Fibroblast of lung (primary cell): ENCODE measurements around the gene ELMOD3. TPM values are rescaled to one million over a fixed set of nuclear protein-coding genes. Genes with fewer than 3 reads are reported as not detected.

ENCODE experiments used
- DNase-seq, 2 donors: peaks; one replicate each; pipeline versions ENCODE4 v3.0.0 to v3.0.0-alpha.2; 2010; ENCODE audit warnings: low read depth in 2 of 2
- H2AFZ ChIP-seq: 2 replicates; pipeline ENCODE4 v1.5.1; 2012; ENCODE audit warnings: low read length, control low read depth, inconsistent platforms
- H3K27ac ChIP-seq: 2 replicates; pipeline ENCODE4 v1.5.1; 2011; ENCODE audit warnings: low read length, control low read depth; ENCODE audit not compliant: insufficient read depth
- H3K27me3 ChIP-seq: 2 replicates; pipeline ENCODE4 v1.5.1; 2011; ENCODE audit warnings: mild to moderate bottlenecking, low read length; ENCODE audit not compliant: control insufficient read depth, insufficient read depth
- H3K36me3 ChIP-seq: 2 replicates; pipeline ENCODE4 v1.5.1; 2011; ENCODE audit warnings: low read length; ENCODE audit not compliant: control insufficient read depth, insufficient read depth
- H3K4me1 ChIP-seq: 2 replicates; pipeline ENCODE4 v1.5.1; 2011; ENCODE audit warnings: low read length; ENCODE audit not compliant: control insufficient read depth, insufficient read depth; ENCODE audit errors: extremely low read depth
- H3K4me2 ChIP-seq: 2 replicates; pipeline ENCODE4 v1.5.1; 2011; ENCODE audit warnings: low read length, control low read depth; ENCODE audit not compliant: insufficient read depth; ENCODE audit errors: extremely low read depth
- H3K4me3 ChIP-seq, 4 experiments: fragments of 200-600 bp in 1 of 4; sonication (generic) in 1 of 4; replicated peaks in 1 of 4; 2 replicates each; pipeline ENCODE4 v1.5.1; 2011 to 2016; ENCODE audit warnings: low read length in 4 of 4, low read depth in 3 of 4, mild to moderate bottlenecking in 3 of 4, control low read depth in 2 of 4, inconsistent platforms in 1 of 4, mixed read lengths in 1 of 4; ENCODE audit not compliant: insufficient read depth in 1 of 4; ENCODE audit errors: control extremely low read depth in 1 of 4
- H3K79me2 ChIP-seq: 2 replicates; pipeline ENCODE4 v1.5.1; 2012; ENCODE audit warnings: mild to moderate bottlenecking, low read length, inconsistent platforms; ENCODE audit not compliant: control insufficient read depth, insufficient read depth
- H3K9ac ChIP-seq: 2 replicates; pipeline ENCODE4 v1.5.1; 2011; ENCODE audit warnings: mild to moderate bottlenecking, low read length, control low read depth; ENCODE audit not compliant: insufficient read depth
- H3K9me3 ChIP-seq: 2 replicates; pipeline ENCODE4 v1.5.1; 2012; ENCODE audit warnings: low read depth, low read length; ENCODE audit not compliant: control insufficient read depth, insufficient read depth
- H4K20me1 ChIP-seq: 2 replicates; pipeline ENCODE4 v1.5.1; 2011; ENCODE audit warnings: low read length; ENCODE audit not compliant: control insufficient read depth, insufficient read depth; ENCODE audit errors: extremely low read depth
- EZH2 ChIP-seq: IDR thresholded peaks from 2 replicates; pipeline ENCODE4 v1.5.1; 2012; ENCODE audit warnings: low read length, control low read depth, mild to moderate bottlenecking; ENCODE audit errors: missing control alignments
- polyA plus RNA-seq, 2 donors: library from polyadenylated mRNA; depleted of rRNA in 1 of 2; stranded (reverse) in 1 of 2; unstranded in 1 of 2; fragments of >200 nt; gene quantifications; 2 replicates each; pipeline ENCODE4 v1.2.1, GENCODE V29; 2011 to 2012; ENCODE audit warnings: missing spikeins in 1 of 2
- total RNA-seq: library from RNA; depleted of rRNA; stranded (reverse); fragments of >200 nt; gene quantifications from 2 replicates; pipeline ENCODE4 v1.2.1, GENCODE V29; 2014
- TF ChIP-seq, protein P1 (sequence below), 2 donors: IDR thresholded peaks in 1 of 2; conservative IDR thresholded peaks in 1 of 2; 1 replicate in 1 of 2; 2 replicates in 1 of 2; pipeline ENCODE4 v1.5.1; 2011 to 2012; ENCODE audit warnings: low read length in 2 of 2, control low read depth in 1 of 2, inconsistent platforms in 1 of 2, low read depth in 1 of 2, mild to moderate bottlenecking in 1 of 2

Gene ELMOD3
- total and polyA plus RNA-seq, 2 donors (not counting 1 experiment from before 2014, with no cell fraction given) = 13.0 to 27.9 TPM

DNA sequence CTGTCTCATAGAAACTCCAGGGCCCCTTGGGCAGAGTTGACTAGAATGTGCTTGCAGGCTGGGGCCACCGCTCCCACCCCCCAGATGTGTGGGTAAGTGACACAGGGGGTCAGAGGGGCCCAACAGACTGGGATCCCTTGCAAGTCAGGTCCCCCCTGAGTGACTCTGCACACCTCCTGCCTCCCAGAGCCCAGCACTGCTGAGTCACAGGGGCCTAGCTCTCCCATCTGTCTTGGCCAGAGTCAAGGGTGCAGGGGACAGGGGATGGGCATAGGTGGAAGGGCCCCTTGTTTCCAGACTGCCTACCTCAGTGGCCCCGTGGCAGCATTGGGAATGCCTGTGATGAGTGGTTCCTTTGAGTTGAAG is 75.3 kb downstream of the ELMOD3 start:
- Histone ChIP-seq H2AFZ (no peak overlapping the region), H3K27me3 (no peaks in the 10 kb centered on the region), H3K9ac (no peak overlapping the region), H4K20me1 (no peaks in the 10 kb centered on the region), H3K27ac (no peak overlapping the region), H3K9me3 (no peaks in the 10 kb centered on the region), H3K36me3 (no peaks in the 10 kb centered on the region), H3K4me2 (no peak overlapping the region), H3K4me3 (no peak overlapping the region), H3K4me1 (peaks cover 15% of the 10 kb centered on the region), H3K79me2 (no peaks in the 10 kb centered on the region)
- TF ChIP-seq EZH2 = no peak
- TF ChIP-seq, protein P1, sequence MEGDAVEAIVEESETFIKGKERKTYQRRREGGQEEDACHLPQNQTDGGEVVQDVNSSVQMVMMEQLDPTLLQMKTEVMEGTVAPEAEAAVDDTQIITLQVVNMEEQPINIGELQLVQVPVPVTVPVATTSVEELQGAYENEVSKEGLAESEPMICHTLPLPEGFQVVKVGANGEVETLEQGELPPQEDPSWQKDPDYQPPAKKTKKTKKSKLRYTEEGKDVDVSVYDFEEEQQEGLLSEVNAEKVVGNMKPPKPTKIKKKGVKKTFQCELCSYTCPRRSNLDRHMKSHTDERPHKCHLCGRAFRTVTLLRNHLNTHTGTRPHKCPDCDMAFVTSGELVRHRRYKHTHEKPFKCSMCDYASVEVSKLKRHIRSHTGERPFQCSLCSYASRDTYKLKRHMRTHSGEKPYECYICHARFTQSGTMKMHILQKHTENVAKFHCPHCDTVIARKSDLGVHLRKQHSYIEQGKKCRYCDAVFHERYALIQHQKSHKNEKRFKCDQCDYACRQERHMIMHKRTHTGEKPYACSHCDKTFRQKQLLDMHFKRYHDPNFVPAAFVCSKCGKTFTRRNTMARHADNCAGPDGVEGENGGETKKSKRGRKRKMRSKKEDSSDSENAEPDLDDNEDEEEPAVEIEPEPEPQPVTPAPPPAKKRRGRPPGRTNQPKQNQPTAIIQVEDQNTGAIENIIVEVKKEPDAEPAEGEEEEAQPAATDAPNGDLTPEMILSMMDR (conservative IDR thresholded peaks at IDR 0.05 in 1 of 2, IDR thresholded peaks at IDR 0.05 in 1 of 2; ENCODE audit: low read depth in 1 of 2, low read length in 2 of 2) = no peak
- no peak for DNase-seq

DNA sequence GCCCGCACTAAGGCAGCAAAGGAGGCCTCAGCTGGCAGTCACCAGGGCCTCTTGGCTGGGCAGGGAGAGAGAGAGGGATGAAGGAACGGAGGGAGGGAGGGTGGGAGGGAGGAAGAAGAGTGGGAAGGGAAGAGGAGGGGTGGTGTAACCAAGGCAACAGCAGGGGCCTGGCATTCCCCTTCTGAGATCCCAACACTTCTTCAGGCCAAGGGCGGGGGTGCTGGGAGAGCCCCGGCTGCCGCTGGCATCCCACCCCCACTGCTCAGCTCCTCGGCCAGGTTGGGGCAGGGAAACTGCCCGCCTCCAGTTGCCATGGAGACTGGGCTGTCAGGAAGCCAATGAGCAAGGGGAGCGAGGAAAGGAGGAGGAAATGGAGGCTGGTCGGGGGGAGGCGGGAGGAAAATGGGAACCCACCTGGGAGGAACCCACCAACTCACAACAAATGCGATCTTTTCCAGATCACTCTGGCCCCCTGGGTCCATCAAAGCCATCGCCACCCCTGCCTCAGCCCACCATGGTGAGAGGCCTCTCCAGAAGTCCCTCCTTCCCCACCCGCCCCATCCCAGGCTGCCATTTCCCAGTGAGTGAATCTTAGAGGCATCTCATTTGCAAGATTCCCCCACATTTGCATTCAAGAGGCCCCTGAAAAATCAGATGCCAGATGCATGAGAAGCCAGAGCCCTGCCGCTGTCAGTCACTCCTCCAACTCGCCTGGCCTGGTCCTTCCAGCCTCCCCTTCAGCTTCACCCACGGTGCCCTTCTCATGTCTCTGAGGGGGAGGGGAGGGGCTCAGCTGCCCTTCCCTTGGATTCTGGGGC is 76.4 kb downstream of the ELMOD3 start:
- H3K9ac ChIP-seq = no peak overlapping the region
- H3K27me3 ChIP-seq = no peaks in the 10 kb centered on the region
- H2AFZ ChIP-seq = no peak overlapping the region
- H3K36me3 ChIP-seq = no peaks in the 10 kb centered on the region
- H4K20me1 ChIP-seq = no peaks in the 10 kb centered on the region
- H3K4me1 ChIP-seq = peaks cover 15% of the 10 kb centered on the region
- DNase-seq = no peak
- H3K9me3 ChIP-seq = no peaks in the 10 kb centered on the region
- TF ChIP-seq, protein P1 (conservative IDR thresholded peaks at IDR 0.05 in 1 of 2, IDR thresholded peaks at IDR 0.05 in 1 of 2; ENCODE audit: low read depth in 1 of 2, low read length in 2 of 2) = no peak
- TF ChIP-seq EZH2 = no peak
- H3K27ac ChIP-seq = no peak overlapping the region
- no peaks in the 10 kb centered on the region for H3K79me2 ChIP-seq
- H3K4me3 ChIP-seq = no peak overlapping the region
- H3K4me2 ChIP-seq = no peak overlapping the region

DNA sequence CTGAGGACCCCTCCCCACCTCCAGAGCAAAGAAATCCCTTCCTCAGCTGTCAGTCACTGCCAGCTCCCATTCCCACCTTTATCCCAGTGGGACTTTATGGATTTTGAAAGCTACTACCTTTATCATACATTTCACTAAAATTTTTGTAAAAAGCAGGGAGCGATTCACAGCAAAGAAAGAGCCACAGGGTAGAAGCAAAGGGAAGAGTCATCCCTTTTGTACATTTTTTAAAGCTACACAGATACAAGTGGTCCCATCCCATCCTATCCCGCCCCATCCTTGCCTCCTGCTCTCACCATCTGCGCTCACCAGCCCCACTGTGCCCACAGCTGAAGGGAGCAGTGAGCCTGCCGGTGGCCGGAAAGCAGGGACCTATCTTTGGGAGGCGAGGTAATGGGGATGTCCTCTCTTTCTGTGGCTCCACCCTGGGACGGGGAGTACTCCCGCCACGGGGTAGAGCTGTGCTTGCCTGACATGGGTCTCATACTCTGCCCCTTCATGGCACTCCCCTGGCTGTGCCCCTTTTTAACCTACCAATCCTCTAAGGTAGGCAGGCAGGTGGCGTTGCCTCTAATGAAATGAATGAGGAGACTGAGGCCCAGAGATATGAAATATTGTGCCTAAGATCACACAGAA is 77.1 kb downstream of the ELMOD3 start:
- H3K27ac ChIP-seq = no peak overlapping the region
- peaks cover 15% of the 10 kb centered on the region for H3K4me1 ChIP-seq
- H3K9me3 ChIP-seq = no peaks in the 10 kb centered on the region
- no peak overlapping the region for H2AFZ ChIP-seq
- no peak overlapping the region for H3K9ac ChIP-seq
- TF ChIP-seq, protein P1 (conservative IDR thresholded peaks at IDR 0.05 in 1 of 2, IDR thresholded peaks at IDR 0.05 in 1 of 2; ENCODE audit: low read depth in 1 of 2, low read length in 2 of 2) = no peak
- no peak for TF ChIP-seq EZH2
- no peak overlapping the region for H3K4me3 ChIP-seq
- no peaks in the 10 kb centered on the region for H4K20me1 ChIP-seq
- no peaks in the 10 kb centered on the region for H3K79me2 ChIP-seq
- H3K4me2 ChIP-seq = no peak overlapping the region
- no peaks in the 10 kb centered on the region for H3K27me3 ChIP-seq
- no peak for DNase-seq
- no peaks in the 10 kb centered on the region for H3K36me3 ChIP-seq
